Right atrium auricular region (tissue), 2 donors: ENCODE results near the gene ADAMTS17. TPM values are rescaled to one million over a fixed set of nuclear protein-coding genes. Genes with fewer than 3 reads are reported as not detected.

ENCODE experiments used
- DNase-seq: peaks from one replicate; pipeline ENCODE4 v3.0.0-alpha.2; 2019; ENCODE audit warnings: low spot score
- H3K27ac ChIP-seq, 2 donors: fragments of 200-600 bp; sonication (generic); 1 replicate in 1 of 2; 2 replicates in 1 of 2; pipeline ENCODE4 v1.5.1; 2016 to 2019
- H3K27me3 ChIP-seq, 2 donors: fragments of 200-600 bp; sonication (generic); one replicate each; pipeline versions ENCODE4 v1.5.1 to v1.6.0; 2017 to 2019
- H3K36me3 ChIP-seq: fragments of 200-600 bp; sonication (generic); one replicate; pipeline ENCODE4 v1.5.1; 2016
- H3K4me1 ChIP-seq, 2 donors: fragments of 200-600 bp; sonication (generic); one replicate each; pipeline versions ENCODE4 v1.5.1 to v1.6.0; 2017 to 2019
- H3K4me3 ChIP-seq, 2 donors: fragments of 200-600 bp; sonication (generic); 1 replicate in 1 of 2; 2 replicates in 1 of 2; pipeline ENCODE4 v1.5.1; 2017 to 2019; ENCODE audit warnings: mild to moderate bottlenecking in 1 of 2, moderate library complexity in 1 of 2
- H3K9me3 ChIP-seq, 2 donors: fragments of 200-600 bp; sonication (generic); one replicate each; pipeline ENCODE4 v1.5.1; 2019
- CTCF ChIP-seq, 2 donors: fragments of 200-600 bp; sonication (generic); IDR thresholded peaks; one replicate each; pipeline ENCODE4 v1.5.1; 2019; ENCODE audit warnings: antibody characterized with exemption in 2 of 2
- total RNA-seq, 2 donors: library from RNA; depleted of rRNA; stranded (reverse); fragments of >200 nt; gene quantifications; one replicate each; pipeline ENCODE4 v1.1.0, GENCODE V29; 2016

Gene ADAMTS17
- total RNA-seq, 2 donors from 2014 or later: 3.6 to 4.4 TPM

GRCh38 chr15:100022806-100023205 is 319.0 kb downstream of the ADAMTS17 start:
- Histone ChIP-seq H3K36me3 (no peaks in the 10 kb centered on the region), H3K27ac (no peak overlapping the region), H3K4me1 (peaks cover 0 to 23% of the 10 kb centered on the region in 2 donors), H3K4me3 (no peak overlapping the region), H3K9me3 (peaks cover 0 to 7% of the 10 kb centered on the region in 2 donors), H3K27me3 (no peaks in the 10 kb centered on the region)
- TF ChIP-seq CTCF (IDR thresholded peaks at IDR 0.05): no peak
- no peak for DNase-seq

- no peaks in the 10 kb centered on the region for H3K27me3 ChIP-seq
- H3K27ac ChIP-seq: no peak overlapping the region
- no peaks in the 10 kb centered on the region for H3K36me3 ChIP-seq
- H3K9me3 ChIP-seq: peaks cover 0 to 3% of the 10 kb centered on the region in 2 donors
- no peak for DNase-seq
- no peak overlapping the region for H3K4me3 ChIP-seq
- TF ChIP-seq CTCF (IDR thresholded peaks at IDR 0.05): no peak
- H3K4me1 ChIP-seq: peaks cover 0 to 21% of the 10 kb centered on the region in 2 donors
Measured at GRCh38 chr15:100022391-100022790, 319.4 kb downstream of the ADAMTS17 start.

- H3K9me3 ChIP-seq: no peaks in the 10 kb centered on the region
- no peak overlapping the region for H3K4me3 ChIP-seq
- TF ChIP-seq CTCF (IDR thresholded peaks at IDR 0.05): no peak
- peaks cover 0 to 21% of the 10 kb centered on the region in 2 donors for H3K4me1 ChIP-seq
- peak overlapping the region in 1 of 2 donors; percentile 63 for H3K27ac ChIP-seq
- no peaks in the 10 kb centered on the region for H3K27me3 ChIP-seq
- DNase-seq: no peak
- H3K36me3 ChIP-seq: no peaks in the 10 kb centered on the region
Measured at GRCh38 chr15:100021653-100022052, 320.1 kb downstream of the ADAMTS17 start.

GRCh38 chr15:100020614-100021013 is 321.2 kb downstream of the ADAMTS17 start:
- Histone ChIP-seq H3K9me3 (no peaks in the 10 kb centered on the region), H3K27ac (peak overlapping the region; percentile 61 to 63), H3K36me3 (no peaks in the 10 kb centered on the region), H3K27me3 (no peaks in the 10 kb centered on the region), H3K4me1 (peaks cover 0 to 21% of the 10 kb centered on the region in 2 donors), H3K4me3 (no peak overlapping the region)
- no peak for TF ChIP-seq CTCF (IDR thresholded peaks at IDR 0.05)
- no peak for DNase-seq

GRCh38 chr15:100020189-100020588 is 321.6 kb downstream of the ADAMTS17 start:
- no peaks in the 10 kb centered on the region for H3K27me3 ChIP-seq
- H3K27ac ChIP-seq: peak overlapping the region; percentile 61 to 63
- H3K4me3 ChIP-seq: no peak overlapping the region
- no peak for TF ChIP-seq CTCF (IDR thresholded peaks at IDR 0.05)
- no peak for DNase-seq
- peaks cover 0 to 21% of the 10 kb centered on the region in 2 donors for H3K4me1 ChIP-seq
- no peaks in the 10 kb centered on the region for H3K9me3 ChIP-seq
- no peaks in the 10 kb centered on the region for H3K36me3 ChIP-seq

GRCh38 chr15:100019601-100020000 is 322.2 kb downstream of the ADAMTS17 start:
- Histone ChIP-seq H3K9me3 (no peaks in the 10 kb centered on the region), H3K4me3 (no peak overlapping the region), H3K27ac (peak overlapping the region in 1 of 2 donors; percentile 63), H3K4me1 (peaks cover 0 to 21% of the 10 kb centered on the region in 2 donors), H3K27me3 (no peaks in the 10 kb centered on the region), H3K36me3 (no peaks in the 10 kb centered on the region)
- DNase-seq: no peak
- TF ChIP-seq CTCF (IDR thresholded peaks at IDR 0.05): no peak
